Activated T-helper 1 cell treated with Interleukin-2 at 50 U/mL for 16 hours (primary cell): Measurements from ENCODE around the gene TMEM135.
"Not testable (repeated sequence)": the region's sequence is repeated elsewhere in the genome, so short reads cannot be mapped to it uniquely, and the experiment has no call there.

Source experiments
- DNase-seq: peaks from one replicate; pipeline ENCODE4 v3.0.0-alpha.2; 2020; ENCODE audit warnings: low read depth

The TMEM135 gene

GRCh38 chr11:87076874-87077429 lies 39.2 kb downstream of the TMEM135 start:
- no peak for DNase-seq

- DNase-seq, result no peak
Observed at GRCh38 chr11:87081358-87081757, 43.6 kb downstream of the TMEM135 start.

GRCh38 chr11:87082590-87082989 lies 44.9 kb downstream of the TMEM135 start:
- DNase-seq, result no peak

- DNase-seq, result no peak
Observed at GRCh38 chr11:87083029-87083428, 45.3 kb downstream of the TMEM135 start.

GRCh38 chr11:87092159-87092558 lies 54.4 kb downstream of the TMEM135 start:
- no peak for DNase-seq

- no peak for DNase-seq
Observed at GRCh38 chr11:87092567-87092966, 54.8 kb downstream of the TMEM135 start.

GRCh38 chr11:87097582-87097981 lies 59.8 kb downstream of the TMEM135 start:
- DNase-seq, result no peak

- DNase-seq, result no peak
Observed at GRCh38 chr11:87101956-87102580, 64.3 kb downstream of the TMEM135 start.

GRCh38 chr11:87105826-87106225 lies 68.1 kb downstream of the TMEM135 start:
- DNase-seq, result not testable (repeated sequence)

- DNase-seq, result not testable (repeated sequence)
Observed at GRCh38 chr11:87107379-87107778, 69.6 kb downstream of the TMEM135 start.

- DNase-seq, result no peak
Observed at GRCh38 chr11:87110443-87111131, 72.9 kb downstream of the TMEM135 start.

GRCh38 chr11:87114093-87114492 lies 76.4 kb downstream of the TMEM135 start:
- no peak for DNase-seq

GRCh38 chr11:87116185-87116584 lies 78.5 kb downstream of the TMEM135 start:
- no peak for DNase-seq

- no peak for DNase-seq
Observed at GRCh38 chr11:87120937-87121336, 83.2 kb downstream of the TMEM135 start.

- no peak for DNase-seq
Observed at GRCh38 chr11:87122852-87123251, 85.1 kb downstream of the TMEM135 start.

- DNase-seq, result no peak
Observed at GRCh38 chr11:87125257-87125656, 87.5 kb downstream of the TMEM135 start.

- no peak for DNase-seq
Observed at GRCh38 chr11:87127101-87127500, 89.4 kb downstream of the TMEM135 start.

- no peak for DNase-seq
Observed at GRCh38 chr11:87128372-87128771, 90.6 kb downstream of the TMEM135 start.

- no peak for DNase-seq
Observed at GRCh38 chr11:87134524-87135106, 96.9 kb downstream of the TMEM135 start.

GRCh38 chr11:87136236-87136635 lies 98.5 kb downstream of the TMEM135 start:
- no peak for DNase-seq

GRCh38 chr11:87137711-87138110 lies 100.0 kb downstream of the TMEM135 start:
- DNase-seq, result no peak

- no peak for DNase-seq
Observed at GRCh38 chr11:87139475-87139874, 101.7 kb downstream of the TMEM135 start.

GRCh38 chr11:87141322-87141721 lies 103.6 kb downstream of the TMEM135 start:
- DNase-seq, result no peak
